ENCODE results near the gene KCNK10.
A peak's percentile ranks its signal among the peaks of the same experiment; 100 is the strongest.

The KCNK10 gene

GRCh38 chr14:88184956-88185355 lies 138.1 kb downstream of the KCNK10 start:
- no peak for DNase-seq (ENCODE audit: low read depth)

- no peak for DNase-seq (ENCODE audit: low read depth)
Observed at GRCh38 chr14:88181072-88181471, 142.0 kb downstream of the KCNK10 start.

GRCh38 chr14:88179716-88180115 lies 143.4 kb downstream of the KCNK10 start:
- no peak for DNase-seq (ENCODE audit: low read depth)

GRCh38 chr14:88170333-88170732 lies 152.7 kb downstream of the KCNK10 start:
- DNase-seq (ENCODE audit: low read depth) = no peak

GRCh38 chr14:88168498-88169165 lies 154.4 kb downstream of the KCNK10 start:
- DNase-seq (ENCODE audit: low read depth) = peak; percentile 36

GRCh38 chr14:88168025-88168424 lies 155.0 kb downstream of the KCNK10 start:
- DNase-seq (ENCODE audit: low read depth) = no peak

- DNase-seq (ENCODE audit: low read depth) = no peak
Observed at GRCh38 chr14:88166616-88167015, 156.5 kb downstream of the KCNK10 start.

- no peak for DNase-seq (ENCODE audit: low read depth)
Observed at GRCh38 chr14:88164906-88165534, 158.0 kb downstream of the KCNK10 start.

GRCh38 chr14:88163731-88164255 lies 159.3 kb downstream of the KCNK10 start:
- DNase-seq (ENCODE audit: low read depth) = no peak

- DNase-seq (ENCODE audit: low read depth) = no peak
Observed at GRCh38 chr14:88156127-88156526, 166.9 kb downstream of the KCNK10 start.

- DNase-seq (ENCODE audit: low read depth) = no peak
Observed at GRCh38 chr14:88154926-88155325, 168.1 kb downstream of the KCNK10 start.

- no peak for DNase-seq (ENCODE audit: low read depth)
Observed at GRCh38 chr14:88154321-88154720, 168.7 kb downstream of the KCNK10 start.

GRCh38 chr14:88146881-88147649 lies 176.0 kb downstream of the KCNK10 start:
- DNase-seq (ENCODE audit: low read depth) = no peak

GRCh38 chr14:88143810-88144209 lies 179.3 kb downstream of the KCNK10 start:
- no peak for DNase-seq (ENCODE audit: low read depth)

GRCh38 chr14:88142997-88143396 lies 180.1 kb downstream of the KCNK10 start:
- no peak for DNase-seq (ENCODE audit: low read depth)

GRCh38 chr14:88140874-88141273 lies 182.2 kb downstream of the KCNK10 start:
- no peak for DNase-seq (ENCODE audit: low read depth)

GRCh38 chr14:88137327-88137726 lies 185.7 kb downstream of the KCNK10 start:
- DNase-seq (ENCODE audit: low read depth) = no peak
